HL-60 (cell line): Measurements from ENCODE around the gene ATXN7L1.

Experiments used
- DNase-seq, 2 experiments: peaks; one replicate each; pipeline ENCODE4 v3.0.0-alpha.2; 2010 to 2020; ENCODE audit warnings: low read depth in 1 of 2, low spot score in 1 of 2
- H3K27ac ChIP-seq: fragments of 250-450 bp; sonication (Bioruptor Pico); replicated peaks from 2 replicates; pipeline ENCODE4 v1.5.1; 2020; ENCODE audit warnings: mild to moderate bottlenecking, moderate library complexity
- H3K27me3 ChIP-seq: fragments of 250-450 bp; sonication (Bioruptor Pico); 2 replicates; pipeline ENCODE4 v1.5.1; 2021; ENCODE audit warnings: mild to moderate bottlenecking, moderate library complexity; ENCODE audit not compliant: insufficient read depth, poor library complexity, severe bottlenecking
- H3K4me3 ChIP-seq: replicated peaks from 2 replicates; pipeline ENCODE4 v1.5.1; 2011; ENCODE audit warnings: mild to moderate bottlenecking, control low read depth, low read length; ENCODE audit not compliant: insufficient read depth
- CTCF ChIP-seq: IDR thresholded peaks from one replicate; pipeline ENCODE4 v1.5.1; 2011; ENCODE audit warnings: low read length, control low read depth, inconsistent platforms; ENCODE audit not compliant: insufficient read depth
- GABPA ChIP-seq: IDR thresholded peaks from 2 replicates; pipeline ENCODE4 v1.6.1; 2012; ENCODE audit warnings: low read depth
- POLR2AphosphoS5 ChIP-seq: IDR thresholded peaks from 2 replicates; pipeline ENCODE4 v1.6.1; 2012; ENCODE audit warnings: low read depth
- REST ChIP-seq: IDR thresholded peaks from 2 replicates; pipeline ENCODE4 v1.6.1; 2012; ENCODE audit warnings: low read depth; ENCODE audit not compliant: insufficient replicate concordance
- SPI1 ChIP-seq: IDR thresholded peaks from 2 replicates; pipeline ENCODE4 v1.6.1; 2012; ENCODE audit warnings: low read depth, mild to moderate bottlenecking, borderline replicate concordance

The ATXN7L1 gene

GRCh38 chr7:105902325-105902911 lies 26.0 kb upstream of the ATXN7L1 start:
- DNase-seq = no peak
- Histone ChIP-seq H3K4me3 (no peak overlapping the region), H3K27me3 (peaks cover 4% of the 10 kb centered on the region), H3K27ac (no peak overlapping the region)
- TF ChIP-seq CTCF = no peak
- TF ChIP-seq REST = no peak
- no peak for TF ChIP-seq SPI1
- no peak for TF ChIP-seq GABPA
- no peak for TF ChIP-seq POLR2AphosphoS5

GRCh38 chr7:105897999-105898398 lies 21.6 kb upstream of the ATXN7L1 start:
- no peak for TF ChIP-seq POLR2AphosphoS5
- TF ChIP-seq GABPA = no peak
- no peak for TF ChIP-seq CTCF
- TF ChIP-seq REST = no peak
- TF ChIP-seq SPI1 = no peak
- H3K27ac ChIP-seq = no peak overlapping the region
- no peak for DNase-seq
- H3K4me3 ChIP-seq = no peak overlapping the region
- H3K27me3 ChIP-seq = peaks cover 6% of the 10 kb centered on the region

- no peak overlapping the region for H3K27ac ChIP-seq
- DNase-seq = no peak
- H3K4me3 ChIP-seq = no peak overlapping the region
- peaks cover 9% of the 10 kb centered on the region for H3K27me3 ChIP-seq
- no peak for TF ChIP-seq GABPA
- no peak for TF ChIP-seq POLR2AphosphoS5
- no peak for TF ChIP-seq CTCF
- no peak for TF ChIP-seq SPI1
- TF ChIP-seq REST = no peak
These were observed 20.1 kb upstream of the ATXN7L1 start for GRCh38 chr7:105896407-105896911.
